Stimulated activated CD8-positive, alpha-beta memory T cell treated with anti-CD3 and anti-CD28 coated beads, Interleukin-7, amount 100 ng/mL, for 24 hours (primary cell): ENCODE data around the gene SP9.

ENCODE experiments used
- DNase-seq: peaks from one replicate; pipeline ENCODE4 v3.0.0-alpha.2; 2020; ENCODE audit warnings: low read depth

The SP9 gene

GRCh38 chr2:174334781-174335251 lies at the start of gene SP9:
Gene SP9 (plus strand): TSS chr2:174334954. CDS start chr2:174335093, 139 bp downstream.
- no peak for DNase-seq

GRCh38 chr2:174286172-174286571 lies 48.6 kb upstream of the SP9 start:
- DNase-seq, result no peak

- no peak for DNase-seq
Observed at GRCh38 chr2:174292908-174293307, 41.8 kb upstream of the SP9 start.

- DNase-seq, result no peak
Observed at GRCh38 chr2:174300114-174300513, 34.6 kb upstream of the SP9 start.

- no peak for DNase-seq
Observed at GRCh38 chr2:174312581-174313234, 22.0 kb upstream of the SP9 start.

- DNase-seq, result no peak
Observed at GRCh38 chr2:174322149-174322548, 12.6 kb upstream of the SP9 start.

- no peak for DNase-seq
Observed at GRCh38 chr2:174322746-174323145, 12.0 kb upstream of the SP9 start.

GRCh38 chr2:174324530-174324929 lies 10.2 kb upstream of the SP9 start:
- DNase-seq, result no peak

GRCh38 chr2:174325373-174326160 lies 9.2 kb upstream of the SP9 start:
- DNase-seq, result no peak

GRCh38 chr2:174326161-174327020 lies 8.4 kb upstream of the SP9 start:
- DNase-seq, result no peak

- DNase-seq, result no peak
Observed at GRCh38 chr2:174327021-174327840, 7.5 kb upstream of the SP9 start.

- DNase-seq, result no peak
Observed at GRCh38 chr2:174327841-174328113, 7.0 kb upstream of the SP9 start.

- no peak for DNase-seq
Observed at GRCh38 chr2:174328114-174328960, 6.4 kb upstream of the SP9 start.

GRCh38 chr2:174328961-174329715 lies 5.6 kb upstream of the SP9 start:
- DNase-seq, result no peak

GRCh38 chr2:174330945-174331594 lies 3.7 kb upstream of the SP9 start:
- no peak for DNase-seq

- DNase-seq, result no peak
Observed at GRCh38 chr2:174331595-174332216, 3.0 kb upstream of the SP9 start.

GRCh38 chr2:174332217-174332963 lies 2.4 kb upstream of the SP9 start:
- DNase-seq, result no peak

- no peak for DNase-seq
Observed at GRCh38 chr2:174333017-174333371, 1.8 kb upstream of the SP9 start.
